Posterior cingulate gyrus (tissue), 11 donors: ENCODE data around the gene CDC34.

ENCODE experiments used
- DNase-seq, 10 donors: peaks; one replicate each; pipeline versions ENCODE4 v3.0.0 to v3.0.0-alpha.2; 2020 to 2021; ENCODE audit warnings: mixed read lengths in 3 of 10
- intact Hi-C: fragments of 100-400 bp; cut with DNase I; formaldehyde crosslinking; loops from one replicate; pipeline ENCODE4 v1.15.1; 2023

The CDC34 gene

GRCh38 chr19:531753-532560, at the start of gene CDC34:
CDC34 (plus strand) TSS chr19:531760; CDS start chr19:531932, 172 bp downstream.
- intact Hi-C loops = loop anchor here (2.0 kb wide), 2 partner anchors 23 to 39 kb away; no protein-coding TSS in a partner anchor
- DNase-seq = peak in 1 of 10 donors; percentile 84

- peak in 2 of 10 donors; percentile 55 to 59 for DNase-seq
These were observed 49.1 kb upstream of the CDC34 start for GRCh38 chr19:482186-483041.

GRCh38 chr19:483332-484072, 48.1 kb upstream of the CDC34 start:
- intact Hi-C loops = loop anchor here (10.0 kb wide), 1 partner anchor 139 kb away; the partner anchor contains the start of gene MIER2
- DNase-seq = peak in 2 of 10 donors; percentile 45 to 59

More at GRCh38 chr19:482186-483041, 49.1 kb upstream of the CDC34 start:
- intact Hi-C loops = loop anchor here (10.0 kb wide), 1 partner anchor 138 kb away; the partner anchor contains the start of gene MIER2

GRCh38 chr19:484494-484893, 47.1 kb upstream of the CDC34 start:
- intact Hi-C loops = loop anchor here (10.0 kb wide), 1 partner anchor 140 kb away; the partner anchor contains the start of gene MIER2

GRCh38 chr19:485077-485476, 46.5 kb upstream of the CDC34 start:
- intact Hi-C loops = loop anchor here (10.0 kb wide), 1 partner anchor 140 kb away; the partner anchor contains the start of gene MIER2
- DNase-seq = peak in 2 of 10 donors; percentile 59 to 66

More at GRCh38 chr19:484494-484893, 47.1 kb upstream of the CDC34 start:
- DNase-seq = peak in 2 of 10 donors; percentile 63 to 77

GRCh38 chr19:485583-486236, 45.9 kb upstream of the CDC34 start:
- intact Hi-C loops = loop anchor here (10.0 kb wide), 1 partner anchor 141 kb away; the partner anchor contains the start of gene MIER2

GRCh38 chr19:488505-489417, 42.8 kb upstream of the CDC34 start:
- intact Hi-C loops = loop anchor here (1.0 to 10.0 kb wide), 2 partner anchors 19 to 144 kb away; partner anchors contain the start of genes MIER2 and TPGS1

More at GRCh38 chr19:485583-486236, 45.9 kb upstream of the CDC34 start:
- DNase-seq = peak; percentile 53 to 98 (median 89)

DNA sequence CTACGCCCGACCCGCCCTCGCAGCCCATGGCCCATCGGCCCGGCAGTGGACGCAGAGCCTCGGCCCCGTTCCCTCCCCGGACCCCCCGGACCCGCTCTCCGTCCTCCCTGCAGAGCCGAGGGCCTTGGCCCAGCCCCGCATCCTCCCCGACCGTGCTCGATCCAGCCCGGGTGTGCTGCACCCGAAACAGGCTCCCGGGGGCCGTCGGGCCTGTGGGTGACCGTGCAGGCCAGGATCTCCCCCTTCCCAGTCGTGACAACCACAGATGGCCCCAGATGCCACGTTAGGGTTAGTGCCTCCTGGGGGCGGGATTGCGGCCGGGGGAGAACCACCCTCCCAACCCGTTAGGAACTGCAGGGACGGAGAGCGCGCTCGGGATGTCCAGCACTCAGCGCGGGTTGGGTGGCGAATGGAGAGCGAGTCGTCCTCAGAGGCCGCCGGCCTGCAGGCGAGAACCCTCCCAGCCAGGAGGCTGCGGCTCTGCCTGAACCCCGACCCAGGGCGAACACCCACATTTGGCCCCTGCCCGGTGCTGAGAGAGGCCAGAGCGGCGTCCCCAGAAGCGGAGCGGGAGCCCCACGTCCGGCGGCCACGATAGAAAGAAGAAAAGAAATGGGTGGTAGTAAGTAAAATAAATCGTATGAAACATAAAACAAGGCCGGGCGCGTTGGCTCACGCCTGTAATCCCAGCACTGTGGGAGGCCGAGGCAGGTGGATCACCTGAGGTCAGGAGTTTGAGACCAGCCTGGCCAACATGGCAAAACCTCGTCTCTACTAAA, 42.0 kb upstream of the CDC34 start:
- DNase-seq = peak in 4 of 10 donors; percentile 34 to 90 (median 82)
- intact Hi-C loops = loop anchor here (1.0 to 10.0 kb wide), 2 partner anchors 18 to 145 kb away; partner anchors contain the start of genes MIER2 and TPGS1

More at GRCh38 chr19:488505-489417, 42.8 kb upstream of the CDC34 start:
- DNase-seq = peak; percentile 93 to 99 (median 94)

- peak in 1 of 10 donors; percentile 44 for DNase-seq
- intact Hi-C loops = no loop called here
These were observed 40.3 kb upstream of the CDC34 start for GRCh38 chr19:491146-491741.

- peak in 1 of 10 donors; percentile 64 for DNase-seq
- intact Hi-C loops = no loop called here
These were observed 39.4 kb upstream of the CDC34 start for GRCh38 chr19:492091-492531.

DNA sequence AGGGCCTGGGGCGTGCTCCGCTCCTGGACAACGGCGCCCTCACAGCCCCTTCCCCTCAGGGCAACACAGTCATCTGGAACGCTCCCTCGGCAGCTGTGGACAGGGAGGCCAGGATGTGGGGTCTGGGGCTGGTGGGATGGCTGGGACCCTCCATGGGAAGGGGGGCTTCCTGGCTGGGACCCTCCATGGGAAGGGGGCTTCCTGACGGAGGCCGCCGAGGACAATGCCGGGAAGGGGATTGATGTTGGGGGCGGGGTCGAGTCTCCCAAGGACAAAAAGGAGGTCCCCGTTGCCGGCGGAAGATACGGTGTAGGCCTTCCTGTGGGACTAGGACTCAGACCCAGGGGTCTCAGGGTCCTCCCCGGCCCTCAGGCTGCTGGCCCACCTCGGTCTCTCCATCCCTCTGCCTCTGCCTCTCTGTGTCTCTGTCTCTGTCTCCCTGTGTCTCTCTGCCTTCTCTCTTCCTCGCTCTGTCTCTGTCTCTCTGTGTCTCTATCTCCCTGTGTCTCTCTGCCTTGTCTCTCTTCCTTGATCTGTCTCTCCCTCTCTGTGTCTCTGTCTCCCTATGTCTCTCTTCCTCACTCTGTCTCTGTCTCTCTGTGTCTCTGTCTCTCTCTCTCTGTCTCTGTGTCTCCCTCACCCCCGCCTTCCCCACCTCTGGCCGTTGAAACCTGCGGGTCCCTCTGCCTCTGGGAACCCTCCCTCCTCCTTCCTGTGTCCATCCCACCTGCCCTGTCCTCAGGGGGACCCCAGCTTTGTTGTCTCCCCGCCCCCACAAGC, 38.0 kb upstream of the CDC34 start:
- intact Hi-C loops = no loop called here
- peak in 1 of 10 donors; percentile 60 for DNase-seq

- intact Hi-C loops = no loop called here
- peak in 1 of 10 donors; percentile 52 for DNase-seq
These were observed 37.1 kb upstream of the CDC34 start for GRCh38 chr19:494171-495080.

DNA sequence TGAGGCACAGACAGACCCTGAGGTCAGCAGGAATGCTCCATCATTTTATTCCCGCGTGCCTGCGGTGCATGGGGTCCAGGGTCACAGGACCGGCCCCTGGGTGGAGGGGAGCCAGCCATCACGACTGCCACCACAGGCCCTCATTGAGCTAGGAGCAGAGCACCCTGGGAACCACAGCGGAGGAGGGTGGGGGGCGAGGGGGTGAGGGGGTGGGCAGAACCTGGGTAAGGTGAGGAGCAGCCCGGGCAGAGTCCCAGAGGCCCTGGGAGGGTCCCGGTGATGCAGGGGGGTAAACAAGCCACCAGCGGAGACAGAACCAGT, 36.5 kb upstream of the CDC34 start:
- intact Hi-C loops = no loop called here
- DNase-seq = no peak

DNA sequence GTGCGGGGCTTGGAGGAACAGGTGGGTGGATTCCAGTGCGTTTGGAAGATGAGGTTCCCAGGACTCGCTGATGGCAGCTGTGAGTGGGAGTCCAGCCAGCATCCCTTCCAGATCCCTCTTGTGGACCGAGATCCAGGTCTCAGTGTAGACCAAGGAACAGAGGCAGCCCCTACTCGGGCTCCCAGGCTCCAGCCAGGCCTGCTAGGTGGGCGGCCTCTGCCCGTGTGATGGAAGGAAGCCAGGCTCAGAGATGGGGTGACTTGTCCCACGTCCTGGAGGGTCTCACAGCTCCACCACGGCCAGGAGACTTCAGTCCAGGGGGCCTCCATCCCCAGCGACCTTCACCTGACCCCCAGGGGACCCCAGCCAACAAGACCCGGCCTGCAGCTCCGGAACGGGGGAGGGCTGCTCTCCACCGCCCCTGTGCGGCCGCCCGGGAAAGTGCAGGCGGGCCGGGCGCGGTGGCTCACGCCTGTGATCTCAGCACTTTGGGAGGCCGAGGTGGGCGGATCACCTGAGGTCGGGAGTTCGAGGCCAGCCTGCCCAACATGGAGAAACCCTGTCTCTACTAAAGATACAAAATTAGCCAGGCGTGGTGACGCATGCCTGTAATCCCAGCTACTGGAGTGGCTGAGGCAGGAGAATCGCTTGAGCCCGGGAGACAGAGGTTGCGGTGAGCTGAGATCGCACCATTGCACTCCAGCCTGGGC, 36.0 kb upstream of the CDC34 start:
- DNase-seq = peak in 8 of 10 donors; percentile 52 to 93 (median 66)
- intact Hi-C loops = no loop called here
